ENCODE results near the gene KCNQ5. TPM values are rescaled to one million over a fixed set of nuclear protein-coding genes. Genes with fewer than 3 reads are reported as not detected.

The KCNQ5 gene
- total RNA-seq, 1 donor from 2014 or later: 3.9 TPM

- TF ChIP-seq POLR2AphosphoS5 (IDR thresholded peaks at IDR 0.05; ENCODE audit: insufficient read depth in 1 of 2, low read depth in 1 of 2): no peak
- TF ChIP-seq POLR2A (IDR thresholded peaks at IDR 0.05): no peak
- TF ChIP-seq CTCF (IDR thresholded peaks at IDR 0.05): no peak
- no peaks in the 10 kb centered on the region for H3K9me3 ChIP-seq
- no peak overlapping the region for H3K4me3 ChIP-seq
- H3K4me1 ChIP-seq: no peaks in the 10 kb centered on the region
- H3K27me3 ChIP-seq: no peaks in the 10 kb centered on the region
- H3K36me3 ChIP-seq: no peaks in the 10 kb centered on the region
- intact Hi-C loops (cut with DNase I): no loop called here
- H3K27ac ChIP-seq: no peak overlapping the region
- no peak for DNase-seq (ENCODE audit: extremely low spot score in 2 of 2)
These were observed 378.1 kb downstream of the KCNQ5 start for GRCh38 chr6:72999995-73000394.

GRCh38 chr6:73000460-73000859 is 378.6 kb downstream of the KCNQ5 start:
- Histone ChIP-seq H3K27ac (no peak overlapping the region), H3K36me3 (no peaks in the 10 kb centered on the region), H3K4me3 (no peak overlapping the region), H3K27me3 (no peaks in the 10 kb centered on the region), H3K9me3 (no peaks in the 10 kb centered on the region), H3K4me1 (no peaks in the 10 kb centered on the region)
- intact Hi-C loops (cut with DNase I): no loop called here
- TF ChIP-seq CTCF (IDR thresholded peaks at IDR 0.05): no peak
- TF ChIP-seq POLR2AphosphoS5 (IDR thresholded peaks at IDR 0.05; ENCODE audit: insufficient read depth in 1 of 2, low read depth in 1 of 2): no peak
- TF ChIP-seq POLR2A (IDR thresholded peaks at IDR 0.05): no peak
- no peak for DNase-seq (ENCODE audit: extremely low spot score in 2 of 2)

GRCh38 chr6:73002588-73002987 is 380.7 kb downstream of the KCNQ5 start:
- H3K4me1 ChIP-seq: no peaks in the 10 kb centered on the region
- no peaks in the 10 kb centered on the region for H3K27me3 ChIP-seq
- no peak for DNase-seq (ENCODE audit: extremely low spot score in 2 of 2)
- H3K36me3 ChIP-seq: no peaks in the 10 kb centered on the region
- TF ChIP-seq POLR2A (IDR thresholded peaks at IDR 0.05) (no peak), CTCF (IDR thresholded peaks at IDR 0.05) (no peak), POLR2AphosphoS5 (IDR thresholded peaks at IDR 0.05; ENCODE audit: insufficient read depth in 1 of 2, low read depth in 1 of 2) (no peak)
- no peaks in the 10 kb centered on the region for H3K9me3 ChIP-seq
- H3K4me3 ChIP-seq: no peak overlapping the region
- H3K27ac ChIP-seq: no peak overlapping the region
- intact Hi-C loops (cut with DNase I): no loop called here

- Histone ChIP-seq H3K27ac (no peak overlapping the region), H3K4me1 (no peaks in the 10 kb centered on the region), H3K36me3 (no peaks in the 10 kb centered on the region), H3K9me3 (no peaks in the 10 kb centered on the region), H3K4me3 (no peak overlapping the region), H3K27me3 (no peaks in the 10 kb centered on the region)
- intact Hi-C loops (cut with DNase I): no loop called here
- no peak for DNase-seq (ENCODE audit: extremely low spot score in 2 of 2)
- TF ChIP-seq POLR2A (IDR thresholded peaks at IDR 0.05) (no peak), CTCF (IDR thresholded peaks at IDR 0.05) (no peak), POLR2AphosphoS5 (IDR thresholded peaks at IDR 0.05; ENCODE audit: insufficient read depth in 1 of 2, low read depth in 1 of 2) (no peak)
These were observed 381.4 kb downstream of the KCNQ5 start for GRCh38 chr6:73003302-73003701.

GRCh38 chr6:73004231-73004630 is 382.4 kb downstream of the KCNQ5 start:
- no peak for TF ChIP-seq POLR2A (IDR thresholded peaks at IDR 0.05)
- TF ChIP-seq CTCF (IDR thresholded peaks at IDR 0.05): no peak
- TF ChIP-seq POLR2AphosphoS5 (IDR thresholded peaks at IDR 0.05; ENCODE audit: insufficient read depth in 1 of 2, low read depth in 1 of 2): no peak
- Histone ChIP-seq H3K4me3 (no peak overlapping the region), H3K36me3 (no peaks in the 10 kb centered on the region), H3K9me3 (no peaks in the 10 kb centered on the region), H3K4me1 (no peaks in the 10 kb centered on the region), H3K27me3 (no peaks in the 10 kb centered on the region), H3K27ac (no peak overlapping the region)
- no peak for DNase-seq (ENCODE audit: extremely low spot score in 2 of 2)
- intact Hi-C loops (cut with DNase I): no loop called here

All from vagina (tissue), 2 donors.